ENCODE measurements around the gene RIF1. TPM values are rescaled to one million over a fixed set of nuclear protein-coding genes. Genes with fewer than 3 reads are reported as not detected.

Gene RIF1
- total RNA-seq, 1 donor from 2014 or later, result 39.1 TPM

GRCh38 chr2:151525821-151526373 is 116.2 kb downstream of the RIF1 start:
- no peaks in the 10 kb centered on the region for H3K9me3 Mint-ChIP-seq (ENCODE audit: unreplicated experiment)
- TF ChIP-seq CTCF (IDR thresholded peaks at IDR 0.05; ENCODE audit: insufficient read depth, low read depth, low read length) (no peak), EZH2 (IDR thresholded peaks at IDR 0.05; ENCODE audit: insufficient read depth, low read length) (no peak)
- H3K4me1 ChIP-seq (ENCODE audit: insufficient read depth, low read length), result no peaks in the 10 kb centered on the region
- no peak overlapping the region for H3K27ac ChIP-seq (ENCODE audit: low read depth, low read length)
- no peaks in the 10 kb centered on the region for H3K9me3 ChIP-seq (ENCODE audit: insufficient read depth, low read depth, low read length)
- H3K4me1 Mint-ChIP-seq (ENCODE audit: low read depth, unreplicated experiment), result peaks cover 10% of the 10 kb centered on the region
- H2AFZ ChIP-seq (ENCODE audit: low read depth, low read length), result no peak overlapping the region
- no peak overlapping the region for H3K27ac Mint-ChIP-seq (ENCODE audit: unreplicated experiment)
- FAIRE-seq, result no peak
- H3K4me3 ChIP-seq (ENCODE audit: insufficient read depth, low read depth, low read length), result no peak overlapping the region
- H3K27me3 ChIP-seq (ENCODE audit: insufficient read depth, low read length), result no peaks in the 10 kb centered on the region
- no peak for DNase-seq (ENCODE audit: low read depth)
- H3K36me3 Mint-ChIP-seq (ENCODE audit: low read depth, unreplicated experiment), result no peaks in the 10 kb centered on the region
- H3K9ac ChIP-seq (ENCODE audit: low read length), result no peak overlapping the region
- H3K4me3 Mint-ChIP-seq (ENCODE audit: unreplicated experiment), result no peak overlapping the region
- no peaks in the 10 kb centered on the region for H3K36me3 ChIP-seq (ENCODE audit: insufficient read depth, low read length)
- H3K4me2 ChIP-seq (ENCODE audit: low read length), result no peak overlapping the region
- no peaks in the 10 kb centered on the region for H3K79me2 ChIP-seq (ENCODE audit: insufficient read depth, low read length)
- no peaks in the 10 kb centered on the region for H3K27me3 Mint-ChIP-seq (ENCODE audit: low read depth, unreplicated experiment)
- H4K20me1 ChIP-seq (ENCODE audit: insufficient read depth, low read length), result no peaks in the 10 kb centered on the region

GRCh38 chr2:151526572-151527090 is 116.9 kb downstream of the RIF1 start:
- Histone ChIP-seq H3K4me3 (ENCODE audit: insufficient read depth, low read depth, low read length) (no peak overlapping the region), H3K27me3 (ENCODE audit: insufficient read depth, low read length) (no peaks in the 10 kb centered on the region), H3K4me2 (ENCODE audit: low read length) (no peak overlapping the region), H3K4me1 (ENCODE audit: insufficient read depth, low read length) (no peaks in the 10 kb centered on the region), H2AFZ (ENCODE audit: low read depth, low read length) (no peak overlapping the region), H4K20me1 (ENCODE audit: insufficient read depth, low read length) (no peaks in the 10 kb centered on the region), H3K27ac (ENCODE audit: low read depth, low read length) (no peak overlapping the region), H3K36me3 (ENCODE audit: insufficient read depth, low read length) (no peaks in the 10 kb centered on the region), H3K9me3 (ENCODE audit: insufficient read depth, low read depth, low read length) (no peaks in the 10 kb centered on the region), H3K79me2 (ENCODE audit: insufficient read depth, low read length) (no peaks in the 10 kb centered on the region), H3K9ac (ENCODE audit: low read length) (no peak overlapping the region)
- TF ChIP-seq EZH2 (IDR thresholded peaks at IDR 0.05; ENCODE audit: insufficient read depth, low read length) (no peak), CTCF (IDR thresholded peaks at IDR 0.05; ENCODE audit: insufficient read depth, low read depth, low read length) (no peak)
- DNase-seq (ENCODE audit: low read depth), result no peak
- no peak for FAIRE-seq
- peaks cover under 1% of the 10 kb centered on the region for H3K36me3 Mint-ChIP-seq (ENCODE audit: low read depth, unreplicated experiment)
- peaks cover 7% of the 10 kb centered on the region for H3K4me1 Mint-ChIP-seq (ENCODE audit: low read depth, unreplicated experiment)
- no peak overlapping the region for H3K4me3 Mint-ChIP-seq (ENCODE audit: unreplicated experiment)
- H3K27me3 Mint-ChIP-seq (ENCODE audit: low read depth, unreplicated experiment), result peaks cover 2% of the 10 kb centered on the region
- H3K27ac Mint-ChIP-seq (ENCODE audit: unreplicated experiment), result no peak overlapping the region
- no peaks in the 10 kb centered on the region for H3K9me3 Mint-ChIP-seq (ENCODE audit: unreplicated experiment)

Small RNAs within 50 kb of the gene (microRNA-seq; reads per million reads assigned to microRNA genes)
- gene MIR4773-1 (not detected), gene MIR4773-2 (not detected)

Other genes starting within 250 kb of the RIF1 start
- gene RBM43, start 148.0 kb upstream of the RIF1 start, total RNA-seq, result 4.8 and 5.5 TPM in 2 replicates
- gene NMI, start 120.2 kb upstream of the RIF1 start, total RNA-seq, result 7.5 and 7.6 TPM in 2 replicates
- 0.75 and 1.4 TPM in 2 replicates for gene TNFAIP6, start 52.3 kb upstream of the RIF1 start, total RNA-seq